C4-2B (cell line): ENCODE data around the gene OR2G3.

Experiments
- ZFX ChIP-seq: fragments of 450-650 bp; IDR thresholded peaks from 2 replicates; pipeline ENCODE4 v1.6.1; 2017
- TF ChIP-seq, protein P1 (sequence below): fragments of 450-650 bp; conservative IDR thresholded peaks from 2 replicates; pipeline ENCODE4 v1.5.1; 2017; ENCODE audit warnings: mild to moderate bottlenecking

DNA sequence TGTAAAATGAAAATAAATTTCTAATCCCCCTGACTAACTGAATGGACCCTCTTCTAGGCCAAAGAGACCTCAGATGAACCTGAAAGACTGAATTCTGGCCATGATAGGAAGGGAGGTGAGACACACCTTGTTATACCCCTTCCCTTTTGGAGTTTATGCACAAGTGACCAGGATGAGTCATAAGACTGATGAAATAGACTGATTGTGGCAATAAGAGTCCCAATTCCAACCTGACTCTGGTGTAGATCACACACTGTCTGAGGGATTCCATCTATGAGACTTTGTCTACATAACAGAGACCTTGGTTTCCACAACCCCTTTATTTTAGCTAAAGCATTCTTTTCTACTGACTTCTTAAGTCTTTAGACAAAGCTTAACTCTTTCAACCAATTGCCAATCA, 30.7 kb upstream of the OR2G3 start:
- TF ChIP-seq, protein P1, sequence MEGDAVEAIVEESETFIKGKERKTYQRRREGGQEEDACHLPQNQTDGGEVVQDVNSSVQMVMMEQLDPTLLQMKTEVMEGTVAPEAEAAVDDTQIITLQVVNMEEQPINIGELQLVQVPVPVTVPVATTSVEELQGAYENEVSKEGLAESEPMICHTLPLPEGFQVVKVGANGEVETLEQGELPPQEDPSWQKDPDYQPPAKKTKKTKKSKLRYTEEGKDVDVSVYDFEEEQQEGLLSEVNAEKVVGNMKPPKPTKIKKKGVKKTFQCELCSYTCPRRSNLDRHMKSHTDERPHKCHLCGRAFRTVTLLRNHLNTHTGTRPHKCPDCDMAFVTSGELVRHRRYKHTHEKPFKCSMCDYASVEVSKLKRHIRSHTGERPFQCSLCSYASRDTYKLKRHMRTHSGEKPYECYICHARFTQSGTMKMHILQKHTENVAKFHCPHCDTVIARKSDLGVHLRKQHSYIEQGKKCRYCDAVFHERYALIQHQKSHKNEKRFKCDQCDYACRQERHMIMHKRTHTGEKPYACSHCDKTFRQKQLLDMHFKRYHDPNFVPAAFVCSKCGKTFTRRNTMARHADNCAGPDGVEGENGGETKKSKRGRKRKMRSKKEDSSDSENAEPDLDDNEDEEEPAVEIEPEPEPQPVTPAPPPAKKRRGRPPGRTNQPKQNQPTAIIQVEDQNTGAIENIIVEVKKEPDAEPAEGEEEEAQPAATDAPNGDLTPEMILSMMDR = no peak
- no peak for TF ChIP-seq ZFX
